LNCAP (cell line): ENCODE data around the gene NOL4L.

ENCODE experiments used
- CTCF ChIP-seq: fragments of 450-650 bp; IDR thresholded peaks from 2 replicates; pipeline ENCODE4 v1.5.1; 2017; ENCODE audit warnings: mild to moderate bottlenecking

Gene NOL4L

GRCh38 chr20:32395066-32395465 is 190.1 kb downstream of the NOL4L start:
- no peak for TF ChIP-seq CTCF
